ENCODE measurements around the gene PDCD11.

- TF ChIP-seq BHLHE40 (IDR thresholded peaks at IDR 0.05; ENCODE audit: borderline replicate concordance), result no peak
- TF ChIP-seq SUZ12 (IDR thresholded peaks at IDR 0.05), result no peak
Measured at GRCh38 chr10:103487410-103487708, 90.9 kb downstream of the PDCD11 start.
